Measurements from ENCODE around the gene TRAF2.

GRCh38 chr9:136964171-136964689, 77.9 kb downstream of the TRAF2 start:
- TF ChIP-seq POLR2A (IDR thresholded peaks at IDR 0.05; ENCODE audit: low read depth, low read length) (no peak), POLR2AphosphoS5 (IDR thresholded peaks at IDR 0.05; ENCODE audit: low read depth, low read length) (no peak), SPI1 (IDR thresholded peaks at IDR 0.05; ENCODE audit: low read depth, low read length) (no peak), POU2F2 (IDR thresholded peaks at IDR 0.05; ENCODE audit: low read depth, low read length) (no peak), TAF1 (IDR thresholded peaks at IDR 0.05; ENCODE audit: low read depth, low read length) (no peak), PAX5 (IDR thresholded peaks at IDR 0.05; ENCODE audit: insufficient read depth, low read length, severe bottlenecking) (no peak)
